GM18520 (cell line): ENCODE results near the gene MARCHF11.

ENCODE experiments used
- ATAC-seq: cut with Tn5 transposase; IDR thresholded peaks from one replicate; pipeline ENCODE4 v1.9.1; 2021; ENCODE audit not compliant: unreplicated experiment

Gene MARCHF11, protein sequence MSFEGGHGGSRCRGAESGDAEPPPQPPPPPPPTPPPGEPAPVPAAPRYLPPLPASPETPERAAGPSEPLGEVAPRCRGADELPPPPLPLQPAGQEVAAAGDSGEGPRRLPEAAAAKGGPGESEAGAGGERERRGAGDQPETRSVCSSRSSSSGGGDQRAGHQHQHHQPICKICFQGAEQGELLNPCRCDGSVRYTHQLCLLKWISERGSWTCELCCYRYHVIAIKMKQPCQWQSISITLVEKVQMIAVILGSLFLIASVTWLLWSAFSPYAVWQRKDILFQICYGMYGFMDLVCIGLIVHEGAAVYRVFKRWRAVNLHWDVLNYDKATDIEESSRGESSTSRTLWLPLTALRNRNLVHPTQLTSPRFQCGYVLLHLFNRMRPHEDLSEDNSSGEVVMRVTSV

DNA sequence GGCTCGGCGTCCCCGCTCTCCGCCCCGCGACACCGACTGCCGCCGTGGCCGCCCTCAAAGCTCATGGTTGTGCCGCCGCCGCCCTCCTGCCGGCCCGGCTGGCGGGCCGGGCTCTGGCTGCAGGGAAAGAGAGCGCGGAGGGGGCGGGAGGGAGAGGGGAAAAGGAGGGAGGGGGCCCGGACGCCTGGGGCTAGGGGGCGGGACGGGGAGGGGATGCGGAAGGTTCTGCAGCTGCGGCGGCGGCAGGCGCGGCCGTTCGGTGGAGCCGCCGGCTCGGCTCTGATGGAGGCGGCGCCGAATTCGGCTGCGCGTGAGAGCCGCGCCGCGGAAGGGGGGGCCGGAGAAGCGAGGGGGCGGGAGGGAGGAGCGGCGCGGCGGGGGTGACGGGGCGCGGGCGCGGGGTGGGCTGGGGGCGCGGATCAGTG, at the start of gene MARCHF11:
Gene MARCHF11 (minus strand): TSS at position 281 of the 425 bp plus-strand sequence. CDS start 216 bp downstream, at position 65.
- no peak for ATAC-seq

DNA sequence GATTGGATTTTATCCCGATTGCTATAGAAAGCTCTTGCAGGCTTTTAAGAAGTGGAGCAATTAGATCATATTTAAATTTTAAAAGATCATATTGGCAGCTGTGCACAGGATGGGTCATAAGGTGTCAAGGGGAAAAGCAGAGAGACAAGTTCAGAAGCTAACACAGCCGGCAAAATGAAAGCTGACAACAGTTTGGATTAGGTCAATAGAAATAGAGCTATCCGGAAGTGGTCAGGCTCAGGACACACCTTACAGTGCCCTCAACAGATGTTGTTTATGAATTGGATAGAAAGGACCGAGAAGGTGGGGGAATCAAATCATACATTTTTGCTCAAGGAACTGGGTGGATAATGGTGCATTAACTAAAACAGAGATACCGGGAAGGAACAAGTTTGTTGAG, 46.3 kb upstream of the MARCHF11 start:
- no peak for ATAC-seq

DNA sequence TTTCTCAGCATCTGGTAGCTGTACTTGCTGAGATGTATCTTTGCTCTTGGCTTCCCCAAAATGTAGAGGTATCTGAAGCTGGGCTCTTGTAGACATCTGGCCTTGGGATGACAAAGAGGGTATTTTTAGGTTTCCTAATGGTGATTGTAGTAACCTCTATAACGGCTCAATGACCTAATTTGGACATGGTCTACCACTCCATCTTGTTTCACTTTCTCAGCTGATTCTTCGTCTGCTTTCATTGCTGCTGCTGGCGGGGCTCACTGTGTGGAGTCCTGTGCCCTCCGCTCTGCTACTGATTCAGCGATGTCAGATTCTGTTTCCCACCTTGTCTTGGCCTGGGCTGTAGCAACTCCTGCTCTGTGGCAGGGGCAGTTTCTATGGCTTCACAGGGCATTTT, 12.7 kb upstream of the MARCHF11 start:
- no peak for ATAC-seq

DNA sequence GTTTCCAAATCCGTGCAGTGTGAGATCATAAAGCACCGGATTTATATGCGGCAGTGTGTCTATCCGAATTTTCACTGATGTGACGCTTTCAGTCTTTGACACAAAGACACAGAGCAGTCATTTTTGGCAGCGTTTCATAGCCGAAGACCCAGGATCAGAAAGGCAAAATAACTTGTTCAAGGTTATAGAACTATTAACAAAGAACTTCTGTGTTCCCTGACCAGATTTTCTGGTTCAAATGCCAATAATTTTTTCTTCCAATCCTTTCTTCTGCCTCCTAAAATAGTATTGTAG, 1.1 kb upstream of the MARCHF11 start:
- no peak for ATAC-seq

DNA sequence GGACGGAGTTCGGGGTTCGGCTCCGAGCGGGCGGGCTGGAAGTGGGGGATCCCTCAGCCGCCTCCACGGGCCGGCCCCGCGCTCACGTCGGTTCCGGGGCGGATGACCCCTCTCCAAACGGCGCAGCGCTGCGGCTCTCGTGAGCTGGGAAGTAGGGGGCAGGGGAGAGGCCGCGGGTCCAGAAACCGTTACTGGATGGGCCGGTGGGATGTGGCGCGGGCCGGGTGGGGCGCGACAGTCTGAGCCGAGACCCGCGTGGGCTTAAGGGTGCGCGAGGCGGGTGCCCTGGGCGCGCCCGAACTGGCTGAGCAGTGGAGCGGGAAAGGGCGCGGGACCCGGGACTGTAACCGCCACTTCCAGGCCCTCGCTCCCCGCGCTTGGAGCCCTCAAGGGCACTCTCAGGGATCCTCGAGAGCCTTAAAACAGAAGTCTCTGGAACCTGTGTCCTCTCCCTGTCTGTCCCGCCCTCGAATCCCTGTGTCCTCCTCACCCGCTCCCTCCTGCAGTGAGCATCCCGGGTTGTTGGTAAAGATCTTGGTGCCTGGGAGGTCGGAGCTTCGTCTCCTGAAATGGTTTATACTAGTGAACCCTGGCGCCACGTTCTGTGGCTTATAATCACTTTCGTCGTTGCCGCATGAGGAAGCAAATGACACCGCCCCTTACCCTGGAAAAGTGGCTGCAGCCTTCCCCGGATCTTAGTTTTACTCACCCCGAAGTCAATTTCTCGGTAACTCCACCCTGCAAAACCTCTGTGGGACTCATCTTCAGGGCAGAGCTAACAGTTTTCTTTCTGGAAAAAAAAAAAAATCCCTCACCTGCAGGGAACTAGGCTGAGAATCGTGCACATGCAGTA, 571 bp upstream of the MARCHF11 start:
- no peak for ATAC-seq

DNA sequence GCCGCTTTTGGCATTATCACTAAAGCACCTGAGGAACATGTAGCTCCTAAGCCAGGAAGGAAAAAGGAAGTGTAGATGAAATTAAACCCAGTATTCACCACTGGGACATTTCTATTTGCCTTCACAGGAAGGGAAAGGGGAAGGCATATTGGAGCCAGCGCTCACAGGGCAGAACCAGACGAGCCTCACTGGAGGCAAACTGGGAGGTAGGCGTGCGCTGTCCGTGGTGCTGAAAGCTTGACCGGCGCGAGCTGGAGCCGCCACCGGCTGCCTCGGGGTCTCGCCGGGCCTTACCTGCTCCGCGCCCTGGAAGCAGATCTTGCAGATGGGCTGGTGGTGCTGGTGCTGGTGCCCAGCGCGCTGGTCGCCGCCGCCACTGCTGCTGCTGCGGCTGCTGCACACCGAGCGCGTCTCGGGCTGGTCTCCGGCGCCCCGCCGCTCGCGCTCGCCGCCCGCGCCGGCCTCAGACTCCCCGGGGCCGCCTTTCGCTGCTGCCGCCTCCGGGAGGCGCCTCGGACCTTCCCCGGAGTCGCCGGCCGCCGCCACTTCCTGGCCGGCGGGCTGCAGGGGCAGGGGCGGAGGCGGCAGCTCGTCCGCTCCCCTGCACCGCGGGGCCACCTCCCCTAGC, 732 bp downstream of the MARCHF11 start:
- no peak for ATAC-seq

DNA sequence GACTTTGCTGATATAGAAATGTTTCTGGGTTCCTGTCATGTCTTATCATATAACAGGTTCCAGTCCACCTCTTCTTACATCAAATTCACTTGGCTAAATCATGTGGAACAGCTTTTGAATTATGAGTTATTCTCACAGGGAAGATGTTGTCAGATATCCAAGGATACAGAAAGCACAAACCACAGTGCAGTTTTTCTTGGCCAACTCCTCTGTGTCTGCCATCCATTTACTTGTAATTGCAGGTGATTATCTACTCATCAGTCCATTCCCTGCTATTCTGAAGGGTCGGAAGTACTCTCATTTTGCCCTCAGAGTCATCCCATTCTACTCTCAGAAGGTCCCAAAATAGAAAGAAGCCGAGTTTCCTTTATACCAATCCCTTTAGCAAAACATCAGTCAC, 10.0 kb downstream of the MARCHF11 start:
- no peak for ATAC-seq

DNA sequence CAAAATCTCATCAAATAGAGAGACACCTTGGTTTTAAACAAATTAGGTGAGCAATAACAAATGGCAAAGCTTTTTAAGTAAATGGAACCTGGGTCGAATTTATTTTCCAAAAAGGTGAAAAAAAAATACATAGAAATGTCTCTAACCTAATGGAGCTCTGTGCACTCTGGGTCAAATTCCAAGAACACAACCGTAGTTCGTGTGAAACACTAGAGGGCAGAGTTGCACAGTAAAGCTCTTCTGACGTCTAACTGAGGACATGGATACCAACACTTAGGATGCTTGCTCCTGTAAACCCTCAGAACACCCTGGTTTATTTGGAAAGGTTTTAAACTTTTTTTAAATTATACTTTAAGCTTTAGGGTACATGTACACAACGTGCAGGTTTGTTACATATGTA, 18.9 kb downstream of the MARCHF11 start:
- ATAC-seq, result peak; percentile 88

DNA sequence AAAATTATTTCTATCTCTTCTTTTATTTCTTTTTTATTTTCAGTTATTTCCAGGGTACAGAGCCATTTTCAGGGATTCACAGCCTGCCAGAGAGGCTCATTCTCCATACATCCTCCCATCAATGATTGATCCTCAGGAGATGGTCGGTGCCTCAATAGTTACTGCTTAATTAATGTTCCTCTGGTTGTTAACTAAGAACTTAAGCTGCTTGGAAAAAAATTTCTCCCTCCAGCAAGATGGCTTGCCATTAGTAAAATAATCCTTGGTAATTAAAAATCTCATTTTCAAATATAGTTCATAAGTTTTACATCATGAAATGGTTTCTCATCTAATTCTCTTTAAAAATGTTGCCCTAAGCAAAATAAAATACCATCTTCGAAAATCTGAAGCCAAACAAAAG, 20.0 kb downstream of the MARCHF11 start:
- ATAC-seq, result no peak

DNA sequence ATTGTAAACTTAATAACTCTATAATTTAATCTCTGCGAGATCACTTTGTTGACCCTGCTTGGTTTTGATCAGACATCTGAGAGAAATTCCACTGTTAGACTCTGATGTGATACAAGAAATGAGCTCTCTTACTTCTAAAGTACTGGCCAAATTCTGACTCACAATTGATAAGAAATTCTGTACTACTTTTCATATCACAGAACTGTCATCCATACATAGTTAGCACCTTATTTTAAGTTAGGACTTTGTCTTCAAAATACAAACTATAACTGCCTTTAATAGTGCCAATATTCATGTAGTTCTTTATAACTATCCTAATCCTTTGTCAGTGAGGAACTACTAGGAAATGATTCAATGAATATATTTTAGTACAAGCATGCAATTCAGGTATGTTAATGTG, 23.4 kb downstream of the MARCHF11 start:
- no peak for ATAC-seq

DNA sequence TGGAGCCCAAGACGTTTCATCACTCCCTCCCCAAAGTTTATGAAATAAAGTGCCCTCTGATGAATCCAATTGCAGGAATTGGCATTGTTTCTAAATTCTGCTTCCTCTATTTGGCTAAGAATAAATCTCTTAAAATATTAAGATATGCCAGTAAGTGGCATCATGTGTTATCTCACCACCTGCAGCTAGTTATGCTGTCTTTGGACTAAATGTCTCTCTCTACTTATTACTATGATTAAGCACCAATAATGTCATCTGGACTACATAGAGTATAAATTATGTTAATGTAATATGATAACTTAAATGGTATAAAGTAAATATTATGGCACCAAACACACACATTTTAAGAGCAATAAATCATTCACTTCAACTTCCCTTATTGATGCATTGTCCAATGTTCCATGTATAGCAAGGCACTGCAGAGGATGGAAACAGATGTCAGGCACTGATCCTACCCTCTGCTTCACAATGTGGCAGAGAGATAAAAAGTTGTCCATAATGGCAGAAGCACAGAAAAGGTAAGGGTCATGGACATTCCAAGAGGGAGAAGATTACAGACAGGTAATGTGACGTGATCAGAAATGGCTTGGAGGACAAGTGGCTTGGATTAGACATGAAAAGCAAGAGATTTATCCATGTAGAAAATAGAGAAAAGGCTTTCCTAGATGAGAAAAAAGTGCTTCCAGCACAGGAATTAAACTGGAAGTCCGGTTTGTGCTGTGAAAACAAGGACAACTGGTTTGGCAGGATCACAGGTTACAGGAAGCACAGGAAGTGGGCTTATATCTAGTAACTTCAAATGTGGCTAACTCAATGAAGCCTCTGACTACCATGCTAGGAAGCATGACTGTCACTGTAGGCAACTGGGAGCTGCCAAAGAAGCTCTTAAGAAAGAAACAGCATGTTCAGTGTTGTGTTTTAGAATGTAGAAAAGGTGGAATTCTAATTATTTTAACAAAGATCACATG, 26.7 kb downstream of the MARCHF11 start:
- ATAC-seq, result no peak

DNA sequence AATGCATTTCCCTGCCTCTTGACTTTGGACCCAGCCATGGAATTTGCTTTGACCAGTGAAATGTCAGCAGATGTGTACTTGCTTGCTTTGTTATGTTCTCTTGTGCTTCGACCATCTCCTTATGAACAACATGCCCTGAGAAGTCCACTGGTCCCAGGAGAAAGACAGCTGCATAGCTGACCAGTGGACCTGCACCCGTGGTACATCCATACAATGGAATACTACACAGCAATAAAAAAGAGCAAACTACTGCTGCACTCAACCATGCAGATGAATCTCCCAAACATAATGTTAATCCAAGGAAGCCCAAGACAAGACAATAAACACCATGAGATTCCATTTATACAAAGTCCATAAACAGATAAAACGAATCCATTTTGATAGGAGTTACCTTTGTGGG, 30.0 kb downstream of the MARCHF11 start:
- no peak for ATAC-seq

DNA sequence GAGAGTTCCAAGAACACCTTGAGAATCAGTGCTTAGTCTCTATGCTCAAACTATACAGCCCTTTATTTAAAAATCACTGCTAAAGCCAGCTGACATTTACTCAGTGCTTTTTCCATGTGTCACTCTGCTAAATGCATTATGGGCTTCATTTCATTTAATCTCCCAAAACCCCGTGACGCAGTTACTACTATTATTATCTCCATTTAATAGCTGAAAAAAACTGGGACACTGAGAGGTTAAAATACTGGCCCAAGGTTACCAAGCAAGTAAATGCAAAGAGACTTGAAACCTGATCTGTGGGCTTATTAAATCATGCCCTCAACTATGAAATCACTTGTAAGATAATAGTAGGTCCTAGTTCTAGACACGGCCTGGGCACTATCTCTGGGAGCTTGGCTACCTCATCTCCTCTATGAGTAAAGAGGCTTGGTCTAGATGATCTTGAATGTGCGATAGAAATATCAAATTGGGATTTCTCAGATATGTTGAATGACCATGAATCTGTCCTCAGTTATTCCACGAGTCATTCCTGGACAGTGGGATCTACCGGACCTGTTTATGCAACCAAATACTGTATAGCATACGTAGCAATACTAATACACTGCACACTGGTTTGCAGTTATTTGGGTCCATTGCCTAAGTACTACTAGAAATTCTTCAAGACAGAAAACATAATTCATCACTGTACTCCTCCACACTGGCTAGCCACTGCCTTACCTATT, 32.3 kb downstream of the MARCHF11 start:
- ATAC-seq, result no peak

DNA sequence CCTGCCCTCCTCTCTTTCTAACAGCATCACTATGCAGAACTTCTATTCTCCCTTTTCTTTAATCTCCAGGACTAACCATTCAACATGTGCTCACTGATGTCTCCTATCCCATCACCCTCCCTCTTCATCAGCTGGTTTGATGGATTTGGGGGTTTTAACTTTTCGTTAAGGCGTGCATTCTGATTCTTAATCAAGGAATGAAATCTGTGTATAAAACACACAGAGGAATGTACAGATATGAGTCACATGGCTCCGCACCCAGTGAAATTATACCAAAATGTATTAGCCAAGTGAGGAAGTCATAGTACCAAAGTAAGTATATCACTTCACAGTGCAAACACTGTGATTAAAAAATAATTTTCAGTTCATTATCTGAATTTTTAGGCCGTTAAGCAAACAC, 35.2 kb downstream of the MARCHF11 start:
- ATAC-seq, result no peak

DNA sequence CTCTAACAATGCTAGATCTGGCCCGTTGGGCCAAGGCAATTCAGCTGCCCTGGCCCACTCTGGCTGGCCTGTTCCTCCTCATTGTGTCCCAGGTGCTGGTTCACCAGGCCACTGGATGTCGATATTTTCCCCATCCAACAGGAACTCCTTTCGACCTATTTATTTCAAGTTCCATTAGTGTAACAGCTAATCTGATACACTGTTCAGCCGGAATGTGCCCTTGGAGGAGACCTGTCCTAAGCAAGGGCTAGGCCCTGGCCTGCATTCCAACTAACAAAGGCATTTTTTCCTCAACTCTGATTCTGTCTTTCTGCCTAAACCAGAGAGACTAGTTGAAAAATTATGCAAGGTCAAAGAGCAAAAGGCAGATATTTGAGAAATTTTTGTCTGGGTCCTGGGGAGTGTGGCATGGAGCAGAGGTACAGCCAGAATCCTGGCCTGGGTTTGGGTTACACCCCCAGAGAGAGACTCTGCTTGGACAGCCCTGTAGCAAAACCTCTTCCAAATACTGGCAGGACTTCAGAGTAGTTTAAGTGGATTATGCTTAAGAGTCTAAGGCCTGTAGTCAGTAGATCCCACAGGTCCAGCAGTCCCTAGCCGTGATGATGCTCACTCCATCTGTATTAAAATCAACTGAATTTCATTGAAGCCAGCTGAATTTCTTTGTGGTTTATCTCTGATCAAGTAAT, 36.1 kb downstream of the MARCHF11 start:
- ATAC-seq, result no peak

DNA sequence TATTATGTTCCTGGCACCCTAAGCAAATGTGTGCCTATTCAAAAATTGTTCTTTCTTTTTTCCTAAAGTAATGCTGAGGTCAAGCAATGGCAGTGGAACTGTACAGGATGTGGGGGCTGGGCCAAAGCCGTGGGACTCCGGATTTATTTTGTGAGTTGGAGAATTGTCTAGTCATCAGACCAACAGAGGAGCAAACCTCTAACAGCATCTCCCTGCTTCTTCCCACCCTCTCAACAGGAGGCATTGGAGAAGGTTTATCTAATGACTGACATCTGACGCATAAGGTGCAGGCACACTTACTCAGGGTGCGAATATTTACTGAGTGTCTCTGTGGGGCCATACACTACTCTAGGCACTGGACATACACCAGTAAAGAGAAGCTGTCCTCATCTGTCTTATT, 38.6 kb downstream of the MARCHF11 start:
- ATAC-seq, result no peak

DNA sequence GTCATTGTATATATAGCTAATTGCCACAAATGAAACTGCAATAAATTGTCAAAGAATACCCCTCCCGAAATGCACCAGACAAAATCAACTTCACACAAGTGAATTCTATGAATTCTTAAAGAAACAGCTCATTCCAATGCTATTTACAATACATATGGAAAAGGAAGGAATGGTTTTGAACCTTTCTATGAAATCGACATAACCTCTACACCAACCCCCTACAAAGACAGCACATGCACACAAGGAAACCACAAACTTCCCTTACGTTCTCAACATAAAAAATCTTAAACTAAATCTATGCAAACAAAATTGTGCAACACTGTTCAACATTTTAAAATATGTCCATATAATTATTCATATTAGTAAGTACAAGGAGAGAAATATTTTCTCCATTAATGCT, 39.2 kb downstream of the MARCHF11 start:
- no peak for ATAC-seq

DNA sequence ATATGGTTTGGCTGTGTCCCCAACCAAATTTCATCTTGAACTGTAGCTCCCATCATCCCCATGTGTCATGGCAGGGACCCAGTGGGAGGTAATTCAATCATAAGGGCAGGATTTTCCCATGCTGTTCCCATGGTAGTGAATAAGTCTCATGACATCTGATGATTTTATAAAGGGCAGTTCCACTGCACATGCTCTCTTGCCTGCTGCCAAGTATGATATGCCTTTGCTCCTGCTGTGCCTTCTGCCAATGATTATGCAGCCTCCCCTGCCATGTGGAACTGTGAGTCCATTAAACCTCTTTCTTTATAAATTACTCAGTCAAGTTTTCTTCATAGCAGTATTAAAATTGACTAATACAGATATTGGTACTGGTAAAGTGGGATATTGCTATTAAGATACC, 42.4 kb downstream of the MARCHF11 start:
- ATAC-seq, result no peak

DNA sequence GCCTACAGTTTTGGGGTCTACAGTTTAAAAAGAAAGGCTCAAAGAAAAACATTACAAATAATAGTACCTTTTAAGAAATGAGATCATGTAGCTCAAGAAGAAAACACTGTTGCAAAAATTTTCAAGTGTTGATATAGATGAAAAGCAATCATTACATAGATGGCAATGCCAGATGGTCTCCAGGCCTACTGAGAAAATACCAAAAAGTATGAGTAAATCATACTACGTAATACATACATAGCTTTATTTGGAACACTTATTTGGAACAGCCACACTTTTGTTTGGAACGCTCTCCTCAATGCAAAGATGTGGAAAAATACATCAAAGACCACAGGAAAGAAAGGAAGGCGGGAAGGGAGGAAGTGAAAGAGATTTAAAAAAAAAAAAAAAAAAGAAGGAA, 44.1 kb downstream of the MARCHF11 start:
- no peak for ATAC-seq

DNA sequence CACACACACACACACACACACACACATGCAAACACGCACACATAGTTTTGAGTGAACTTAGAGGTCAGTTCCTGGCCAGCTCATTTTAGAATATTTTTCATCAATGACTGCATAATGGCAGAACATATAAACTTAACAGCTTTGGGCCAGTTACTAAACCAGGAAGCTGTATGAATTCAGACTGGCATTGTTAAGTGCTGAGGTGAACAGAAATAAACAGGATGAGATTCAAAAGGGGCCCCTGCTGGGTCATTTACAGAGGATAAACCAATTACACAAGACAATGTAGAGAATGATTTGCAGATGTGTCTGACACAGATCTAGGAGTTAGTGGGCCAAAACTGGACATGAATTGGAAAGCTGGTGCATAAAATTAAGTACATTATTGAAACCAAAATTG, 44.6 kb downstream of the MARCHF11 start:
- no peak for ATAC-seq
